Activated T-cell treated with anti-CD3 and anti-CD28 coated beads, Interleukin-2, amount 50 U/mL, for 48 hours (primary cell): ENCODE data around the gene AGTRAP.

Experiments
- DNase-seq, 2 experiments: peaks; one replicate each; pipeline ENCODE4 v3.0.0-alpha.2; 2020

AGTRAP gene

DNA sequence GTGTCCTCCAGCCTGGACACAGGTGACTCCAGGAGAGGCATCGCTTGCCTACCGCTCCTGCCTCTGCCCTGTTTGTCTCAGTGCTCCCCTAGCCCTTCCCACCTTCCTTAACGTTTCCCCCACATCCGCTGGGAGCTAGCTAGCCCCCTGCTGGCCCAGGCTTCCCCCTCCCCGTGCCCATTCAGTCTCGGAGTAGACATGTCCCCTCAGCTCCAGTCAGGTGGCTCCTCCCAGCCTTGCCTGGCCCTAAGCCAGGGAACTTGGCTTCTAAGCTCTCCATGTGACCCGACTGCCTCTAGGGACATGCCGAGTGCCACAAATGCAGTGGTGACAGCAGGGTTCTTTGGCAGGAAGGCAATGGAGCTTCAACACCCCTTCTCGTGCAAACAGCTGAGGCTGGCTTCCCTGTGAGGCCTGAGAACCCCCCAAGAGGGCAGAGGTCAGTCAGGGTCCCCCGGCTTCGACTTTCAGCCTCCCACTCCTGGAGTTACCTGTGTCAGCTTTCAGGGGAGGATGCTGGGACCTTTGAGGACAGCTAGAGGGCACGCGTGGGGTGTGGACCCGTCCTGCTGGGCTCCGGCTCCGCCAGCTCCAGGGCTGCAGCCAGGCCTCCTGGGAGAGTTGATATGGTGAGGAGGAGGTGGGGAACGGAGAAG lies 28.2 kb upstream of the AGTRAP start:
- no peak for DNase-seq

DNA sequence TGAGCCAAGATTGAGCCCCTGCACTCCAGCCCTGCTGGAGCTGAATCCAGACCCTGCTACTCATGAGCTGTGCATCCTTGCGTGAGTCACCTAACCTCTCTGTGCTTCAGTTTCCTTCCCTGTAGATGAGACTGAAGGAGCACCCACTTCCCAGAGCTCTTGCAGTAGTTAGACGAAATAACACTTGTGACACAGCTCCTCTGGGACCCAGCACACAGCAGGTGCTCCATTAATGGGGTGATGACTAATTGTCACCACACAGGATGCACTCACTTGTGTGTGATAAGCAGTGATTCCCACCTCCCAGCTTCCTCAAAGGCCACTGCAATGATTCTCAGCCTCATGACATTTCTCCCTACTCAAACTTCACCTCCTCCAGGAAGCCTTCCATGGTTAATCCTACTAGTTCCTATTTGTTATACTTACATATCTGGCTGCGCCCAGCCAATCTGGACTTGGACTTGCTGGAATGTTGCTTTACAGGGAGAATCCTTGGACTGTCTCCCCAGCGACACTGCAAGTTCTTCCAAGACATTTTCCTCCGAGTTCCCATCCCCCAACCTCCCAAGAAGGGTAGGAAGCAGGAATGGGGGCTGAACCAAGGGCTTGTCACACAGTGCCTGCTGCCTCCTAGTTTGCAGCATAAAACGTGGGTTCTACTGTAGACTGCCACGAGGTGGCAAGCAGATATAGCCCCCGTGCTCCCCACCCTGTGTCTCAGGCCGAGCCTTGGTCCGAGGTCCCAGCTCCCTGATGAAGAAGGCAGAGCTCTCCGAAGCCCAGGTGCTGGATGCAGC lies 27.2 kb upstream of the AGTRAP start:
- no peak for DNase-seq

DNA sequence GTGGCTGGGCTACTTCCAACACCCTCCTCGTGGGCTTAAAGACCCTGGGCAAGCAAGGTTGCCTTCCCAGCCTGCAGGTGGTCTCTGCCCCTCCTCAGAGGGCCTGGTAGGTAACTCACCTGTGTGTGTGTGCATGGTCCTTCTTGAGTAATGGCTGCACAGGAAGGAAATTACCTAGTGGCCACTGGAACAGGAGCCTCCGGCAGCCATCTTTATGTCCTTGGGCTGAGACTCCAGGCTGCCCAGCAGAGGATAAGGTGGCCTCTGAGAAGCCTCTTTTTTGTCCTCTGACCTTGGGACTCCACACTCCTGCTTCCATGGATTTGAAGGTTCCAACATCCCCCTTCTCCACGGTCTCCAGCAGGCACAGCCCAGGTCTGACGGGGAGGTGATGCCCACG lies 24.4 kb upstream of the AGTRAP start:
- DNase-seq: no peak

DNA sequence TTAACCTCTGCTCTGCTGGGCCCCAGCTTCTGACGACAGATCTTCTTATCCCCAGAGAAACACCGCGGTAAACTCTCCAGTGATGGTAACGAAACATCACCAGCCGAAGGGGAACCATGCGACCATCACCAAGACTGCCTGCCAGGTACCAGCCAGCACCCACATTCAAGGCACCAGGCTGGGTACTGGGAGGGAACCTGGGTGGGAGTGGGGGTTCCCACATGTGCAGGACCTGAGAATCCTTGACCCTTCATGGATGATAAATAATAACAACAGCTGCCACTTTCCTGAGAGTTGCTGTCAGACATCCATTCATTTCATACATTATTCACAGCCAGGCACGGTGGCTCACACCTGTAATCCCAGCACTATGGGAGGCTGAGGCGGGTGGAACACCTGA lies 23.7 kb upstream of the AGTRAP start:
- DNase-seq: no peak

DNA sequence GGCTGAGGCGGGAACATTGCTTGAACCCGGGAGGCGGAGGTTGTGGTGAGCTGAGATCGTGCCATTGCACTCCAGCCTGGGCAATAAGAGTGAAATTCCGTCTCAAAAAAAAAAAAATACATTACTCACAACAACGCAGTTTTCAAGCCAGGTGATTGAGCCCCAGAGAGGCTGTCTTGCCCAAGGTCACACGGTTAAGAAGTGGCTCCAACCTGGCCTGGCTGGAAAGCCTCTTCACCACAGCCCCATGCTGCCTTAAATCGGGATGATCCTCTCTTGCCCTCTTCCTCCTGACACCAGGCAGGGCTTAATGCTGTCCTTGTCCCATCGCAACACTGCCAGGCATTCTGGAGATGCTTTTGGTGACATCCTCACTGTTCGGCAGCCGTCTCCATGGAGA lies 22.8 kb upstream of the AGTRAP start:
- no peak for DNase-seq

DNA sequence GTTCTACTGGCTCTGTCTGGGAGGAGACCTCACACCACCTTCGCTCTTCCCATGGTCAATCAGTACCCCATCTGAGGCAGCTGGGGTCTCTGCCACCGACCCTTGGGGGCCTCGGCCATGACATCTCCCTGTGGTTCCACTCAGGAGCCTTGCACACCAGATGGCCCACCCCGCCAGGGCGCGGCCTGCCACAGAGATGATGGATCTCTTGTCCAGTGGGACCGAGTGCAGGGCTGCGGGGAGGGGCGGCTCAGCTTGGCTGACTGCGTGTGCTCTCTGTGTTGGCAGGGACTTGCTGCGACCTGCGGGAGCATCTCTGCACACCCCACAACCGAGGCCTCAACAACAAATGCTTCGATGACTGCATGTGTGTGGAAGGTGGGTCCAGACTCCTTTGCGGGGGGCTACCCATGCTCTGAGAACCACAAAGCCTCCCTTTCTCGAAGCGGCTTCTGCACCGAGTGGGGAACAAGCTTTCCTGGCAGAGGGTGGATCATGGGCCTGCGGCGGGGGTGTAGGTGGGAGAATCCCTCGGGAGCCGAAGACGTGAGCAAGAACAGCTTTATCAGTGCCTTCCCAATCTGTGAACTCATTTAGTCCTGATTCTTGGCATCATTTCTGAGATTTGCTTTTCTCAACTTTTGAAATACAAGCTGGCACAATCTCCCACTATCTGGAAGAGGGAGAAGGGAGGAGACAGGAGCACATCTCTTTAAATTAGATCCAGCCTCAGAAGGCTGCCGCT lies 20.9 kb upstream of the AGTRAP start:
- no peak for DNase-seq

DNA sequence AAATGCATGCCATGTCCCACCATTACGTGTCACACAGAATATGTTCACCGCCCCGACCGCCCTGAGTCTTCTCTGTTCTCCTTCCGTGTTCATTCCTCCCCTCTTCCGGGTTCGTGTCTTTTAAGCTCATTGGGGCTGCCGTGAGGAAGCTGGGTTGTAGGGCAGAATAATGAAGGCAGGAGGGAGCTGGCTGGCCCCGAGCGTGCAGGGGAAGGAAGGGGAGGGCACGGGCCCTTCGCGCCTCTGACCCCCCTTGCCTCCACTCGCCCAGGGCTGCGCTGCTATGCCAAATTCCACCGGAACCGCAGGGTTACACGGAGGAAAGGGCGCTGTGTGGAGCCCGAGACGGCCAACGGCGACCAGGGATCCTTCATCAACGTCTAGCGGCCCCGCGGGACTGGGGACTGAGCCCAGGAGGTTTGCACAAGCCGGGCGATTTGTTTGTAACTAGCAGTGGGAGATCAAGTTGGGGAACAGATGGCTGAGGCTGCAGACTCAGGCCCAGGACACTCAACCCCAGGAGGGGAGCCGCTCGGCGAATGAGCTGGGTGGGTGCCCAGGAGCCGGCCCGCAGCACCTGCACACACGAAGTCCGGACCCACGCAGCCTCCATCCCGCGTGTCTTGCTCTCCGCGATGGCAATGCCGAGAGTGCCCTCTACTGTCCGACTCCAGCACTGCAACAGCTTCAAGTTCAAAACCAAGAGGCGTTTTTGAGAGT lies 16.5 kb upstream of the AGTRAP start:
- DNase-seq: peak; percentile 87 to 89

DNA sequence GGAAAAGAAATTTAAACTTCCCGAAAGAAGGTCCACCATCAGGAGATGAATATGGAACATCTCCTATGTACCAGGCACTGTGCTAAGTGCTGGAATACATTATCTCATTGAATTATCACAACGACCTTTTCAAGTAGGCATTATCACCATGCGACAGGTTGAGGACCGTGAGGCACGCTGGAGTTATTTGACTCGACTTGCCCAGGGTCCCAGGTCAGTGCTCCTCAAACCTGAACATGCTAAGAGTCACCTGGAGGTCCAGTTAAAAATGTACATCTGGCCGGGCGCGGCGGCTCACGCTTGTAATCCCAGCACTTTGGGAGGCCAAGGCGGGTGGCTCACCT lies 15.9 kb upstream of the AGTRAP start:
- DNase-seq: no peak

DNA sequence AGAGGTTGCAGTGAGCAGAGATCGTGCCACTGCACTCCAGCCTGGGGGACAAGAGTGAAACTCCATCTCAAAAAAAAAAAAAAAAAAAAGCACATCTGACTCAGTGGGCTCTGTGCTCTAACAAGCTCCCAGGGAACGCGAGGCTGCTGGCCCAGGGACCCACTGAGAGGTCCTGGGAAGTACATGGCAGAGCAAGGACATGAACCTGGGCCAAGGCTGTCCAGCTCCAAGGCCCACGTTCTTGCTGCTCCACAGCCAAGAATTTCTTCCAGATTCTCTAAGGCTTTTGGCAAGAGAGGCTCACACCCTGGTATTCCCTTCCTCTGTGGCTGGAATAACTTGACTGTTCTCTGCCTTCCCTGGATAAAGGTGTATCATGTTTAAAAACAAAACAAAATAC lies 15.4 kb upstream of the AGTRAP start:
- DNase-seq: no peak

DNA sequence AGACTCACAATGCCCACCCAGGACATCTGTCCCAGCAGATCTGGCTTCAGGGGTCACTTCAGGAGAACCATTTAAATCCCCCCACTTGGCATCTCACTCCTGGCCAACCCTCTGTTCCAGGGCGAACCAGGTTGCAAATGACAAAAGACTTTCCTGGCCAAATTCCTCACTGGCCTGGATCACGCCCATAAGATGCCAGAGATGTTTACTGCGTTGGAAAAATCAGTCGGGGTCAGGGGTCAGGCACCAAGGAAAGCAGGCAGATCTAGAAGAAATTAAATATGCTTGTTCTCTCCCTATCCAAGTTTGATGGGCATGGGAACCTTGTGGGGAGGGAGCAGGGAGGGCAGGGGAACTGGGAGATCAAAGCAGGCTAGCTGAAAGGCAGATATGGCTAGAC lies 14.6 kb upstream of the AGTRAP start:
- no peak for DNase-seq

DNA sequence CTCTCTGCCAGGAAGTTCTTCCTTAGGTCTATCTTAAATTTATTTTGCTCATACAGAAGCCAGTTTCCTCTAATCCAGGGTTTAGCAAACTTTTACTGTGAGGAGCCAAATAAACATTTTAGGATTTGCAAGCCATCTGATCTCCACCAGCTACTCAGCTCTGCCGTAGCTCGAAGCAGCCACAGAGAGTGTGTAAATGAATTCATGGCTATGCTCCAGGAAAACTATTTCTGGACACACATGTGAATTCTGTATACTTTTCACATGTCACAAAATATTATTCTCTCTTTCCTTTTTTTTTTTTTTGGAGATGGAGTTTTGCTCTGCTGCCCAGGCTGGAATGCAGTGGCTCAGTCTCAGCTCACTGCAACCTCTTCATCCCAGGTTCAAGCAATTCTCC lies 13.4 kb upstream of the AGTRAP start:
- DNase-seq: no peak

DNA sequence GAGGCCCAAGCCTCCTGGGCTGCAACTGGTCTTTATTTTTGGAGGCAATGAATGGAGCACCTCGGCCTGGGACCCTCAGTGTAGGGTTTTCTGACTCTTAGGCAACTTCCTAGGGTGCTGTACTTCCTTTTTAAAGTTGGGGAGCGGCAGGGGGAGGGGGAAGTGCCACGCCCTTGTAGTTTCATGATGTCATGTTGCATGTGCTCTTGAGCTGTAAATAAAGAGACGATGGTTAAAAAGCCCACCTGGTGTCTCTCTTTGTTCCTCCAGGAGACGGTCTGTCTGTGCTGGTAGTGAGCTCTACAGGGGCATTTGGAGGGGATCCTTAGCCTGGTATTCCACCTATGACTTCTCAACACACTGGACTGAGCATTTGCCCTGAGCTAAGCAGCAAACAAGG lies 10.3 kb upstream of the AGTRAP start:
- no peak for DNase-seq

DNA sequence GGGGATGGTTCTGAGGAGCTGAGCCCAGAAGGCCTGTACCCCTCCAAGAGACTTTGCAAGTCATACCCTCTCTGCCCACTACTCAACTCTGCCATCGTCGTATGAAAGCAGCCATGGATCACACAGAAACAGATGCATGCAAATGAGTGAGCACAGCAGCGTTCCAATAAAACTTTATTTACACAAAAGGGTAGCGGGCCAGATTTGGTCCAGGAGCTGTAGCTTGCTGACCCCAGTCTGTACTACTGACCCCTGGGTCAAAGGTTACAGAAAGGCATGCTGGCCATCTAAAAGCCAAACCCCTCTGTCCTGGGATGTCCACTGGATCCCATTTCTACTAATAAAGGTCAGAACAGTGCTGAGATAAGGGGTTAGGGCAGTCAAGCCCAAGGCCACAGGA lies 8.8 kb upstream of the AGTRAP start:
- no peak for DNase-seq

DNA sequence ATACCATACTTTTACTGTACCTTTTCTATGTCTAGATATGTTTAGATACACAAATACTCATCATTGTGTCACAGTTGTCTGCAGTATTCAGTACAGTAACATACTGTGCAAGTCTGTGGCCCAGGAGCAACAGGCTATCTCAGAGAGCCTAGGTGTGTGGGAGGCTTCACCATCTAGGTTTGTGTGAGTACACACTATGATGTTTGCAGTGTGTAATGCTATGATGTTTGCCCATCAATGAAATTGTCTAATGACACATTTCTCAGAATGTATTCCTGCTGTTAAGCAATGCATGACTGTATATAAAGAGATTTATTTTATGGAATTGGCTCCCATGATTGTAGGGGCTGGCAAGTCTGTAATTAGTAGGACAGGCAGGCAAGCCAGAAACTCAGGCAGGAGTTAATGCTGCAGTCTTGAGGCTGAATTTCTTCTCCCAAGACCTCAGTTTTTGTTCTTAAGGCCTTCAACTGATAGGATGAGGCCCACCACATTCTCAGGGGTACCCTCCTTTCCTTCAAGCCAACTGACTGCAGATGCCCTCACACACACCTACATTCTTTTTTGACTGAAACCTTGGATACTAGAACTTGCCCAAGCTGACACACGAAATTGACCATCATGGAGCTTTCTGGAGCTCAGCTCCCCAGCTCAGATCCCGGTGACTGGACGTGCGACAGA lies 7.7 kb upstream of the AGTRAP start:
- DNase-seq: no peak

DNA sequence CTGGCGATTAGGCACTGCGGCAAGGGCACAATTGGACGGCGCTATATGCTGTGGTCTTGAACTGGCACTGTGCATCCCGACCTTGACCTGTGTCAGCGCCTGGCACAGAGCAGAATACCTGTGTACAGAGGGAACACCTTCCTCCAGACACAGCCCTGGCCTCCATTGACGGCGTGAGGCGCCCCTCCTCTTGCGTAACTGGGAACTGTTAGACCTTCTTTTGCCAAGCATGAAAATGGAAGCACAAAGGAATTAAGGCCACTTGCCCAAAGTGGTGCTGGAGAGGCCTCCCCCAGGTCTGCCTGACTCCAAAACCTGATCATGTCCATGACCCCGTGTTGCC lies 6.8 kb upstream of the AGTRAP start:
- DNase-seq: no peak

DNA sequence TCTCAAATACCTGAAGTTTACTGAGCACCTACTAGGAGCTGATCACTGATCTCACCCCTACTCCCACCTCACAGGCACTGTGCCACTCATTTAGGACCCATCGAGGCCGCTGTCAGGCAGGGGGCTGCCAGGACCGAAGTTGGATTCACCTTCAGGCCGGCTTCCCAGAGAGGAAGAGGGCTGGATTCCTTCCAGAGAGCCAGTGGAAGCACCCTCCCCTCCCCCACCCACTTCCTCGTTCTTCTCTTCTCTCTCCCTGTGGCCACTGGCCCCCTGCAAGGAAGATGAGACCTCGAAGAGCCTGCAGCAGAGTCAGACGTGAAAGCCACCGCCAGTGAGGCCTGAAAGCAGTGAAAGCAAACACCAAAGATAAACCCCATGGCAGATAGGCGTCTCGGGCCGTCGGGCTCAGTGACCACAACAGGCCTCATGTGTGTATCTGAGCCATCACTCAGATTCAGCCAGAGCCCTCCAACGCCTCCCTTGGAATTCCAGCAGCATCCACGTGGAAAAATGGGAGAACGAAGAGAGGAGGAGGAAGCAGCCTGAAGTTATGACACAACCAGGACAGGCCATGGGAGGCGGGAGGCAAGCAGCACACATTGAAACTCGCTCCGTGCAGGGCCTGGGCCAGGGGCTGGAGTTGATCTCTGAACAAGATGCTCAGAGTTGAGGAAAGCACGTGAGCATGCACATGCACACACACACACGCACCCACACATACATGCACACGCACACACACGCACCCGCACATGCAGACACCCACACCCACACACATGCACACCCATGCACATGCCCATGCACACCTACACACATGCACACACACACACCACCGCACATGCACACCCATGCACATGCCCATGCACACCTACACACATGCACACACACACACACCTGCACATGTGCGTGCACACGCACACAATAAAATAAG lies 6.2 kb upstream of the AGTRAP start:
- DNase-seq: no peak

DNA sequence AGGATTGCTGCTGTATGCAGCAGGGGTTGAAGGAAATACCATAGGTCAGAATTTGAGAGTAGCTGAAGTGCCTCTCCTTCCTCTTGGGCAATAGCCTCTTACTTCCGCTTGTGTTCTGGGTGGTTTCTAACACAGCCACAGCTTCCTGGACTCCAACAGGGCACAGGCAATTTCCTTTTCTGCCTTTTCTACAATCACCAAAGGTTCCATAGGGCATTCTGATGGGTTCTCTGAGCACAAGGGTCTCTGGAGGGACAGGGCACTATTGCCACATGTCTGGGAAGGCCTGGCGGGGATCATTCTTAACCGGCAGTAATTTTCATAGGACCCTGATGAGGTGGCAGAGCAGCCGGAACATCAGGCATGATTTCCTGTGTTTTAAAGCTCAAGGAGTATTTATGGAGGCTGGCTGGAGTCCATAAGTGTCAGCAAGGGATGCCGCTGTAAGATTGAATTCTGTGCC lies 5.5 kb upstream of the AGTRAP start:
- peak in 1 of 2 experiments; percentile 44 for DNase-seq

DNA sequence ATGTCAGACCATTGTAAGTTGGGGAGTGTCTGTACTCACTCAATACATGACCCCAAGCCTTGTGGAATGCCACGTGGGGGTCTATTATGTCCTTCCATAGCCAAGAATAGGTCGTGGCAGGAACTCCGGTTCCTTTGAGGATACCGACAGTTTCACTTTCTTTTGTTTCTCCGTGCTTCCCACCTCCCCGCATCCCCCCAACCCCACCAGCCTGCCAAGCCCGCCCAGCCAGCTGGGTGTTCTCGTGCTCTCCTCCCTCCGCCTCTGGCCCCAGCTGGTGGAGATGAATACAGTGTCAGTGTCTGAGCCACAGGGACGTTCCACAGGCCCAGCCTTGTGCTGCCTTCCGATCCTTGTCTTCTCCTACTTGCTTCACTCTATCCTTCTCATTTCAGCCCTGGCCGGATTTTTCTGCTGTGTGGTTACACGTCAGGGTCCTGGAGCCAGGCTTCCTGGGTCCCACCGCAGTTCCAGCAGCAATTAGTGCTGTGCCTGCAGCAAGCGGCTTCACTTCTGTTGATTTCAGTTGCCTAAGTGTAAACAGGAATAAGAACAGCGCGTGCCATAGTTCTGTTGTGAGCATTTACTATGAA lies 4.1 kb upstream of the AGTRAP start:
- no peak for DNase-seq

DNA sequence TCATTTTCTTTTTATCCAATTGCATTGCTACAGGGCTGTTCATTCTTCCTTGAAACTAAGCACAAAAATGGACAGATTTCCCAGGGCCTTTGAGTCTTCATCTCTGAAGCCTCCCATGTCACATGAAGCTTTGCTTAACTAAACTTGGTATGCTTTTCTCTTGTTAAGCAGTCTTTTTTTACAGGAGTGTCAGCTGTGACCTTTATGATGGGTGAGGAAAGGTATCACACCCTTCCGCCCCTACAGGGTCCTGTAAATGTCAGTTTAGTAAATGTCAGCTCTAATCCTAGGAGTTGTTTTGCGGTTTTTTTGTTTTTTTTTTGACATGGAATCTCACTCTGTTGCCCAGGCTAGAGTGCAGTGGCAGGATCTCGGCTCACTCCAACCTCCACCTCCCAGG lies 2.6 kb upstream of the AGTRAP start:
- no peak for DNase-seq

DNA sequence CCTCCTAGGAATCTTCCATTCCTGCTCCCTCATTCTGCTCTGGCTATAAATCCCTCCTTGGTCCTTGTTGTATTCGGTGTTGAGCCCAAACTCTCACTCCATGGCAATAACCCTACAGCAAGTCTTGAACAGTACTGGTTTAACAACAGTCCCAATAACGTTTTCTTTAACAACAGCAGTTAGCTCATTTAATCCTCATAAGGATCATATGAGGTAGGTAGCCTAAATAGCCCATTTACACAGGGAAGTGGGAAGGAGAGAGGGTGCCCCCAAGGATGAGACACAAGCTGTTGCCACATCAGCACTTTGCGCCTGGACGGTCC lies 444 bp upstream of the AGTRAP start:
- no peak for DNase-seq
